Measurements from ENCODE around the gene DOCK4.

GRCh38 chr7:111855161-111855841, 350.9 kb downstream of the DOCK4 start:
- TF ChIP-seq CTCF (IDR thresholded peaks at IDR 0.05; ENCODE audit: control extremely low read depth in 1 of 3, insufficient read depth in 1 of 3, low read depth in 1 of 3, low read length in 3 of 3): peak; percentile 15 to 74 (median 68)
- TF ChIP-seq YY1 (IDR thresholded peaks at IDR 0.05; ENCODE audit: low read depth, low read length): no peak
- TF ChIP-seq POLR2A (IDR thresholded peaks at IDR 0.05; ENCODE audit: control extremely low read depth in 1 of 2, low read depth in 2 of 2, low read length in 2 of 2): no peak
- no peak for TF ChIP-seq POLR2AphosphoS5 (IDR thresholded peaks at IDR 0.05; ENCODE audit: low read depth, low read length)
- no peak for TF ChIP-seq EP300 (IDR thresholded peaks at IDR 0.05; ENCODE audit: borderline replicate concordance in 1 of 2, low read depth in 2 of 2, low read length in 2 of 2)

Measured in H1 (cell line).